GM10847 (cell line): ENCODE results near the gene CLTC.

Experiments
- POLR2A ChIP-seq: IDR thresholded peaks from 2 replicates; pipeline ENCODE4 v1.6.1; 2011; ENCODE audit not compliant: insufficient read length; ENCODE audit errors: extremely low read depth

CLTC gene

GRCh38 chr17:59696682-59697277 lies 77.1 kb downstream of the CLTC start:
- no peak for TF ChIP-seq POLR2A

GRCh38 chr17:59698143-59698542 lies 78.4 kb downstream of the CLTC start:
- no peak for TF ChIP-seq POLR2A

- TF ChIP-seq POLR2A, result no peak
These were observed 79.5 kb downstream of the CLTC start for GRCh38 chr17:59699218-59699617.

GRCh38 chr17:59699786-59700185 lies 80.1 kb downstream of the CLTC start:
- TF ChIP-seq POLR2A, result no peak

- no peak for TF ChIP-seq POLR2A
These were observed 82.6 kb downstream of the CLTC start for GRCh38 chr17:59702304-59702703.

- peak; percentile 92 for TF ChIP-seq POLR2A
These were observed 87.7 kb downstream of the CLTC start, which contains the start of the genes PTRH2 and VMP1 for GRCh38 chr17:59707149-59707970. PTRH2 (minus strand) TSS chr17:59707430; CDS start chr17:59697978, 9,452 bp downstream. VMP1 (plus strand) TSS chr17:59707654; CDS start chr17:59731447, 23,793 bp downstream.

- no peak for TF ChIP-seq POLR2A
These were observed 88.3 kb downstream of the CLTC start for GRCh38 chr17:59707971-59708430.

GRCh38 chr17:59711936-59712335 lies 92.2 kb downstream of the CLTC start:
- no peak for TF ChIP-seq POLR2A

GRCh38 chr17:59712862-59713261 lies 93.2 kb downstream of the CLTC start:
- TF ChIP-seq POLR2A, result no peak

GRCh38 chr17:59714255-59714654 lies 94.6 kb downstream of the CLTC start:
- no peak for TF ChIP-seq POLR2A

GRCh38 chr17:59716427-59716826 lies 96.7 kb downstream of the CLTC start:
- TF ChIP-seq POLR2A, result no peak

GRCh38 chr17:59719526-59719925 lies 99.8 kb downstream of the CLTC start:
- TF ChIP-seq POLR2A, result no peak

GRCh38 chr17:59722623-59723022 lies 102.9 kb downstream of the CLTC start:
- TF ChIP-seq POLR2A, result no peak

- TF ChIP-seq POLR2A, result no peak
These were observed 103.3 kb downstream of the CLTC start for GRCh38 chr17:59723041-59723440.

- no peak for TF ChIP-seq POLR2A
These were observed 103.9 kb downstream of the CLTC start for GRCh38 chr17:59723607-59724006.

- no peak for TF ChIP-seq POLR2A
These were observed 106.0 kb downstream of the CLTC start for GRCh38 chr17:59725691-59726090.

- TF ChIP-seq POLR2A, result no peak
These were observed 108.3 kb downstream of the CLTC start for GRCh38 chr17:59727817-59728533.
